HUDEP-2 (cell line): ENCODE results near the gene GNA14.
A peak's percentile ranks its signal among the peaks of the same experiment; 100 is the strongest.
"Not testable (repeated sequence)": the region's sequence is repeated elsewhere in the genome, so short reads cannot be mapped to it uniquely, and the experiment has no call there.

ENCODE experiments used
- DNase-seq, 76 experiments: peaks; one replicate each; lab custom pipeline; 2025; ENCODE audit not compliant: unreplicated experiment in 76 of 76; lab: John Stamatoyannopoulos, UW

GNA14 gene

GRCh38 chr9:77497322-77498198, 150.6 kb downstream of the GNA14 start:
- no peak for DNase-seq

DNA sequence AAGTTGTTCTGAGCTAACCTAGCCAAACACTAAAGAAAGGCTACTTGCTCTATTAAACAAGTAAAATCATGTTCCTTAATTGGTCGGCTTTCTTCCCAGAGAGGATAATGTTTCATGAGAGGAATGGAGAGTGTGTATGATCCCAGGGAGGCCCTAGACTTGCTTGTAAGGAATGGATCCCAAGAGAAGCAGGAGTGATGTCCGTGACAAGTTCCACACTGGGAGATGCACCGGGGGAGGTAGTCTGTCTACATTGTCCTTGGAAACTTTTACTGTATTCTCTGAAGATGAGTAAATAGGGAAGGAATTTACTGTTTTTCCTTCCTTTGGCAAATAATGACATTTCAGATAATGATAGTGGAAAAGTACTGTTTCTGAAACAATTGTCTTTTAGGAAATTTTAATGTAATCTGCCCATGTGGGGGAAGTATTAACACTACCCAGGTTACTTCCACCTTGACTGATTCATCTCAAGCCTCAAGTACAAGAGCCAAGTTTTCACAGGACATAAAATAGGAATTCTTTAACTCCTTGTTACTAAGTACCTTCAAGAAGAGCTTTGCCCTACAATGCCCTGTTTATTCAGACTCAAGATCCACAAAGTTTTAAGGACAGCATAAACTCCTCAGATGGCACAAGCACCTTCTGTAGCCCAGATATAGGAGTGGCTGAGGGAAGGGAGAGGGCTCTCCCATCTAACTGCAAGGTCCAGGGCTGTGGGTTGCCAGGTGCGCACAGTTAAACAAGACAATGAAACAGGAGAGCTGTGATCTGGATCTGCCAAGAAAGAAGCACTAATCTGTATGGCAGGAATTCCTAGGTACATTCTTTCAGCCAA, 152.1 kb downstream of the GNA14 start:
- no peak for DNase-seq

DNA sequence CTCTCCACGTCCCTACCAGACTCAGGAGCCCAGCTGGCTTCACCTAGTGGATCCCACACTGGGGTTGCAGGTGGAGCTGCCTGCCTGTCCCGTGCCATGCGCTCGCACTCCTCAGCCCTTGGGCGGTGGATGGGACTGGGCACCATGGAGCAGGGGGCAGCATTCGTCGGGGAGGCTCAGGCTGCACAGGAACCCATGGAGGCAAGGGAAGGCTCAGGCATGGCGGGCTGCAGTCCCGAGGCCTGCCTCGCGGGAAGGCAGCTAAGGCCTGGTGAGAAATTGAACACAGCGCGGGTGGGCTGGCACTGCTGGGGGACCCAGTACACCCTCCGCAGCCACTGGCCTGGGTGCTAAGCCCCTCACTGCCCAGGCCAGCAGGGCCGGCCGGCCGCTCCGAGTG, 157.8 kb downstream of the GNA14 start:
- not testable (repeated sequence) for DNase-seq

GRCh38 chr9:77489405-77490163, 158.5 kb downstream of the GNA14 start:
- DNase-seq = not testable (repeated sequence)

- no peak for DNase-seq
Measured at GRCh38 chr9:77488439-77489126, 159.5 kb downstream of the GNA14 start.

DNA sequence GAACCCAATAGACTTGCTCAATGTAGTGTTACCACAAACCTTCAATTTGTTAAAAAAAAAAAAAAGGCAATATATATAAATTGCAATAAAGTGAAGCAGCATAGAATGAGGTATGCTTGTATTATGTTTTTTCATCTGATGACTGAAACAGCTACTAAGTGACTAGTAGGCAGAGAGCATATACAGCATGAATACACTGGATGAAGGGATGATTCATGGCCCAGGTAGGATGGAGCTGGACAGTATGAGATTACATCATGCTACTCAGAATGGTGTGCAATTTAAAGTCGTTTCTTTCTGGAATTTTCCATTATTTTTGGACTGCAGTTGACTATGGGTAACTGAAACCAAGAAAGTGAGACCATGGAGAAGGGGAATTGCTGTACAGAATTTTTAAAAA, 161.2 kb downstream of the GNA14 start:
- DNase-seq = no peak

DNA sequence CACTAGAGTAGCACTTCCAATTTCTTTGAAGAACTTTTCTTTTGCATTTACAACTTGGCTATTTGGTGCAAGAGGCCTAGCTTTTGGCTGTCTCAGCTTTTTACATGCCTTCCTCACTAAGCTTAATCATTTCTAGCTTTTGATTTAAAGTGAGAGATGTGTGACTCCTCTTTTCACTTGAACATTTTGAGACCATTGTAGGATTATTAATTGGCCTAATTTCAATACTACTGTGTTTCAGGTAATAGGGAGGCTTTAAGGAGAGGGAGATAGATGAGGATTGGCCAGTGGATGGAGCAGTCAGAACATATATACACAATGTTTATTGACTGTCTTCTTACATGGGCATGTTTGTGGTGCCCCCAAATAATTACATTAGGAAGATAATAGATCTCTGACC, 161.7 kb downstream of the GNA14 start:
- no peak for DNase-seq

GRCh38 chr9:77475641-77476473, 172.3 kb downstream of the GNA14 start:
- no peak for DNase-seq

- DNase-seq = no peak
Measured at GRCh38 chr9:77474936-77475335, 173.2 kb downstream of the GNA14 start.

GRCh38 chr9:77472646-77473045, 175.5 kb downstream of the GNA14 start:
- no peak for DNase-seq

DNA sequence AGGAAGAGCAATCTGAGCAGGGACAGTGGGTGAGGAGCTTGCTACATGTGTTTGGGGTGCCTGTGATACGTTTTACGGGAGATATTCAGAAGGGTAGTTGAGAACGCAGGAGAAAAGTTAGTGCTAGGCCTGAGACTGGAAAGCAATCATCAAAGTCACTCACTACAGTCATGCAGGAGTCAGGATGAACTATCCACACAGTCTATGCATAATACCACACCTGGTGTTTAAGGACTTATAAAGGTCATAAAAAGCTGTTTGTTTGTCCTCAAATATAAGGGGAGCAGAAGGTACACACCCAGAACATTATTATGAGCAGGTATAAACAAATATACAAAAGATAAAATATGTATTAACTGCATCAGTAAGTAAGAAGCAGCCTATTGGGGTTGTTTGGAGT, 176.6 kb downstream of the GNA14 start:
- DNase-seq = no peak

- no peak for DNase-seq
Measured at GRCh38 chr9:77469515-77470231, 178.4 kb downstream of the GNA14 start.

DNA sequence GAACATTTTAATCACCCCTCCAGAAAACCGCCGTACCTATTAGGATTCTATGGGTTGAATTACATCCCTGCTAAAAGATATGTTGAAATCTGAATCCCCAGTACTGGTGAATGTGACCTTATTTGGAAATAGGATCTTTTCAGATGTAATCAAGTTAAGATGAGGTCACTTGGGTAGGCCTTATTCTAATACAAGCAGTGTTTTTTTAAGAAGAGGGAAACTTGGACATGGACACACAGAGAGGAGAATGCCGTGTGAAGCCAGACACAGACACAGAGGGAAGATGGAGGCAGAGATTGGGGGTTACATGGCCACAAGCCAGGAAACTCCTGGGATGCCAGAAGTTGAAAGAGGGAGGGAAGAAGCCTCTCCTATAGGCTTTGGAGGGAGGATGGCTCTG, 183.5 kb downstream of the GNA14 start:
- no peak for DNase-seq

DNA sequence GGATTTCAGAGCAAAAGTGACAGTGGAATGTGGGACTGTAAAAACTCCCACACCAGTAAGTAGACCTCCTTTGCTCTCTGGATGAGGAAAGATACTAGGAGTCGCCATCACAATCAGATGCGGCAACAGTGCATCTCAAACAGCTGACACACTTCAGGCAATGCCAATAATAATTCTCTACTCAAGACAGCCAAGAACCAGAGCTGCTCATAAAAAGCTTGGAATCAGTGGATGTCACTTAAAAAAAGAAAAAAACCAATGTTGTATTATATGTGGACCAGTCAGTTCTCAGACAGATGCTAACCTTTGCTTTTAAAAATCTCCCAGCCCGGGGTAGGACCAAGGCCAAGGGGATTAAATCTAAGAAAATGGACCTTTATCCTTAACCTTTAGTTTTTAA, 185.0 kb downstream of the GNA14 start:
- DNase-seq = no peak

GRCh38 chr9:77462066-77462465, 186.1 kb downstream of the GNA14 start:
- DNase-seq = no peak

DNA sequence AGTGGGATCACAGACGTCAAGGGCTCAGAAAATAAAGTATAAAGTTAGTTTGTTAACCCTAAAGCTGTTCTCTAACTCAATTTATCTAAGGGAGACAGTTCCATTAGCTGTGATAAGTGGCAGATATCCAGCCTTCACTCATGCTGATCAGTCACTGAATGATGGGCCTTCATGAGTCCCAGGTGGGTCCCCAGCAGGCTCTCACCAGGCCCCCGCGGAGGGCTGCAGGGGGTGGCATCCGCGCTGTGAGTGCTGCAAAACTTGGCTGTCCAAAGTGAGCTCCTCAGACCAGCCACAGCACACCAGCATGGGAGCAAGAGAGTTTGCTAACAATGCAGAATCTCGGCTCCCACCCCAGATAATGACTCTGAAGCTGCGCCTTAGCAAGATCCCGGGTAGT, 187.2 kb downstream of the GNA14 start:
- DNase-seq = no peak

DNA sequence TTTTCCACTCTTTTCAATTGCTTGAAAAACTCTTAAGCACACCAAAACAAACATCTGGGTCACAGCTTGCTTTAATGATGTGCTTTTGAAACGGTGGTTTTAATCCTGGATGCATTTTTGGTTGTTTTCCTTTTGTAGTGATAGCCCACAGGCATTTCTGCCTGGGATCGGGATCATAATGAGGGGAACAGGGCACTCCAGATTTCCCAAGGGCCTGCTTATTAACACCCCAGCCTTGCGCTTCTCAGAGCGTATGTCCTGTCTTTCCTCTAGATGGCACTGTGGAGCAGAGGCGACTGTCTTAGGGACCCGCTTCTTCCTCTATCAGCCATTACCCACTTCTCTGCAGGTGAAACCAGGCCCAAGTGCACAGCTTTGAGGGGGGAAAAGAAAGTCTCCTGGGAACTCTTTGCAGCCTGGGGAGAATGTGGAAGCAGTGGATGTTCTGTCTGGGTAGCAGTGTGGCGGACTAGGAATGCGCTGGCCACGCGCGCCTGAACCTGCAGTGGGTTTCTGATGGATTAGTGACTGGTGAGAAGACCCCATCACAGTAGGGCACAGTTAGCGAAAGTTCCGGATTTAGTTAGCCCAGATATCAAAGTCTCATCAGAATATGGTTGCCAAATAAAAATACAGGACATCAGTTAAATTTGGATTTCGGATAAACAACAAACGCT, 190.1 kb downstream of the GNA14 start:
- peak in 52 of 76 experiments; percentile 2 to 67 (median 31) for DNase-seq

DNA sequence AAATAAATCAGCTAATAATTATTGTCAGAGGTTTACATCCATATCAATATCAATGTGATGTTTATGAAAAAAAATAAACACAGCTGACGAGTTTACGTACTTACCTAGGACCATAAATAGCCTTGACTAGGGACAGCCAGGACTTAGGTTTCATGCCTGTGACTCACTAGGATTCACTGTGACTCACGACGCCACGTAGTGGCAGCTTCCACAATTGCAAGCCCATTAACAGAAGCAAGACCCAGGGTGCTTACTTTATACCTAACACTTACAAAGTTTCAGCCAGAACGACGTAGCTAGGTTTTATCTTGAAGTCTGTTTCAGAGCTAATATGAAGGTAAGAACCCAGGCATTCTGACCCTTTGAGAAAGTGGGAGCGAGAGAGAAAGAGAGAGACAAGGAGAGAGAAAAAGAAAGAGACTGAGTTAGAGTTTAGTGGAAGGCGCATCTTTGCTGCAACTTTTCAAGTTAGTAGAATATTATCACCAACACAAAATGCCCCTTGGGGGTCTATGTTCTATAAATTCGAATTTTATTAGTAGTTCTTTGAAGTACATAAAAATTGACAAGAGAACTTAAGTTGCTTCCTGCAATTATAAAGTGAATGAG, 191.2 kb downstream of the GNA14 start:
- peak in 71 of 76 experiments; percentile 1 to 85 (median 61) for DNase-seq
